Endothelial cell of umbilical vein (primary cell): Measurements from ENCODE around the gene ELMOD2. TPM values are rescaled to one million over a fixed set of nuclear protein-coding genes. Genes with fewer than 3 reads are reported as not detected.

Experiments
- BruUV-seq: library from RNA; stranded (reverse); fragments of 400-500 nt; replicated peaks from 2 replicates; lab custom pipeline; 2021; lab: Mats Ljungman, UMichigan
- CTCF ChIA-PET: fragments of 300-600, 350-600 bp; sonication (Branson Sonifier 250); formaldehyde crosslinking; loops from one replicate; lab custom pipeline; 2021; ENCODE audit warnings: antibody characterized with exemption, inconsistent platforms; lab: Charles Lee
- POLR2A ChIA-PET: fragments of 300-600, 350-600 bp; sonication (Branson Sonifier 250); formaldehyde crosslinking; loops from one replicate; lab custom pipeline; 2021; ENCODE audit warnings: antibody characterized with exemption, inconsistent platforms; lab: Charles Lee
- DNase-seq: peaks from one replicate; pipeline ENCODE4 v3.0.0-alpha.2; 2011; ENCODE audit warnings: low read depth, low spot score
- FAIRE-seq: peaks from 2 replicates; lab custom pipeline; 2011; peaks lifted over from hg19 to GRCh38; lab: Jason Lieb, UNC
- H2AFZ ChIP-seq: 2 replicates; pipeline ENCODE4 v1.6.0; 2012; ENCODE audit warnings: low read depth, low read length, control low read depth, inconsistent platforms
- H3K27ac ChIP-seq: 2 replicates; pipeline ENCODE4 v1.5.1; 2011; ENCODE audit warnings: low read depth, mild to moderate bottlenecking, control low read depth, low read length, moderate library complexity; ENCODE audit not compliant: insufficient read depth
- H3K27me3 ChIP-seq, 2 experiments: 2 replicates each; pipeline versions ENCODE4 v1.6.0 to v1.6.1; 2011; ENCODE audit warnings: low read length in 2 of 2, mixed read lengths in 1 of 2; ENCODE audit not compliant: control insufficient read depth in 2 of 2, insufficient read depth in 2 of 2
- H3K36me3 ChIP-seq, 2 experiments: 2 replicates in 1 of 2; 3 replicates in 1 of 2; pipeline ENCODE4 v1.5.1; 2011; ENCODE audit warnings: low read length in 2 of 2, mild to moderate bottlenecking in 1 of 2, moderate library complexity in 1 of 2; ENCODE audit not compliant: control insufficient read depth in 2 of 2, insufficient read depth in 2 of 2; ENCODE audit errors: extremely low read depth in 1 of 2
- H3K4me1 ChIP-seq: 3 replicates; pipeline ENCODE4 v1.5.1; 2011; ENCODE audit warnings: mild to moderate bottlenecking, low read length; ENCODE audit not compliant: control insufficient read depth, insufficient read depth; ENCODE audit errors: extremely low read depth
- H3K4me2 ChIP-seq: 2 replicates; pipeline ENCODE4 v1.6.1; 2011; ENCODE audit warnings: low read length, control low read depth, mixed read lengths; ENCODE audit not compliant: insufficient read depth
- H3K4me3 ChIP-seq, 3 experiments: fragments of 200-600 bp in 1 of 3; sonication (generic), shearing (Covaris generic) in 1 of 3; replicated peaks in 1 of 3; 2 replicates each; pipeline ENCODE4 v1.5.1; 2011 to 2016; ENCODE audit warnings: control low read depth in 3 of 3, low read length in 3 of 3, mild to moderate bottlenecking in 2 of 3, inconsistent platforms in 1 of 3, low read depth in 1 of 3, moderate library complexity in 1 of 3; ENCODE audit not compliant: insufficient read depth in 1 of 3
- H3K79me2 ChIP-seq: 2 replicates; pipeline ENCODE4 v1.6.0; 2012; ENCODE audit warnings: low read length, inconsistent platforms; ENCODE audit not compliant: control insufficient read depth, insufficient read depth
- H3K9ac ChIP-seq: replicated peaks from 2 replicates; pipeline ENCODE3; 2011; ENCODE audit warnings: low read length, control low read depth; ENCODE audit not compliant: insufficient read depth; ENCODE audit errors: extremely low read depth
- H3K9me1 ChIP-seq: replicated peaks from 3 replicates; pipeline ENCODE4 v1.6.0; 2011; ENCODE audit warnings: mild to moderate bottlenecking, low read length; ENCODE audit not compliant: control insufficient read depth, insufficient read depth; ENCODE audit errors: extremely low read depth
- H3K9me3 ChIP-seq: replicated peaks from 2 replicates; pipeline ENCODE4 v1.5.1; 2012; ENCODE audit warnings: low read length, inconsistent platforms; ENCODE audit not compliant: control insufficient read depth, insufficient read depth
- H4K20me1 ChIP-seq: replicated peaks from 2 replicates; pipeline ENCODE3; 2011; ENCODE audit warnings: mild to moderate bottlenecking, low read length; ENCODE audit not compliant: control insufficient read depth, insufficient read depth; ENCODE audit errors: extremely low read depth
- CTCF ChIP-seq, 2 donors: IDR thresholded peaks; 1 replicate in 1 of 2; 2 replicates in 1 of 2; pipeline ENCODE4 v1.5.1; 2011; ENCODE audit warnings: low read length in 2 of 2, mild to moderate bottlenecking in 2 of 2, moderate library complexity in 2 of 2, control low read depth in 1 of 2, inconsistent platforms in 1 of 2, low read depth in 1 of 2; ENCODE audit not compliant: insufficient read depth in 1 of 2; ENCODE audit errors: extremely low read depth in 1 of 2
- EZH2 ChIP-seq: IDR thresholded peaks from 2 replicates; pipeline ENCODE4 v1.6.1; 2012; ENCODE audit warnings: borderline replicate concordance, low read depth, mild to moderate bottlenecking, moderate library complexity, low read length, inconsistent platforms; ENCODE audit not compliant: severe bottlenecking
- FOS ChIP-seq: IDR thresholded peaks from 2 replicates; pipeline ENCODE4 v1.6.1; 2011; ENCODE audit warnings: mild to moderate bottlenecking, low read length, moderate library complexity, borderline replicate concordance; ENCODE audit not compliant: insufficient read depth
- GATA2 ChIP-seq: IDR thresholded peaks from 2 replicates; pipeline ENCODE4 v1.7.0; 2011; ENCODE audit warnings: low read depth, mild to moderate bottlenecking, moderate library complexity, mixed read lengths, low read length; ENCODE audit not compliant: insufficient read length, insufficient read depth
- JUN ChIP-seq: IDR thresholded peaks from 2 replicates; pipeline ENCODE4 v1.6.1; 2011; ENCODE audit warnings: borderline replicate concordance, low read depth; ENCODE audit not compliant: insufficient read length, insufficient read depth
- MAX ChIP-seq: IDR thresholded peaks from 2 replicates; pipeline ENCODE4 v1.6.1; 2011; ENCODE audit not compliant: insufficient read depth, insufficient read length
- MYC ChIP-seq: IDR thresholded peaks from one replicate; pipeline ENCODE4 v1.6.1; 2011; ENCODE audit warnings: mild to moderate bottlenecking, low read depth, low read length
- POLR2A ChIP-seq: IDR thresholded peaks from 2 replicates; pipeline ENCODE4 v1.6.1; 2012; ENCODE audit warnings: low read depth, mild to moderate bottlenecking, control low read depth, low read length
- POLR2AphosphoS5 ChIP-seq: IDR thresholded peaks from 2 replicates; pipeline ENCODE4 v1.6.1; 2012; ENCODE audit warnings: low read depth, mild to moderate bottlenecking, control low read depth, low read length, moderate library complexity; ENCODE audit not compliant: insufficient read depth
- dilution Hi-C: fragments of 300-500 bp; cut with MboI; formaldehyde crosslinking; loops from one replicate; pipeline ENCODE4 v1.15.0; 2019; ENCODE audit warnings: low sequenced_read_pairs; ENCODE audit not compliant: extremely low pct_ligation_motif_present
- intact Hi-C: fragments of 100-400 bp; cut with micrococcal nuclease; formaldehyde crosslinking; loops from one replicate; pipeline ENCODE4 v1.10.0; 2022
- polyA plus RNA-seq, 4 experiments: library from polyadenylated mRNA; depleted of rRNA in 3 of 4; stranded (reverse) in 3 of 4; unstranded in 1 of 4; fragments of >200 nt; gene quantifications; 2 replicates each; pipeline versions ENCODE4 v1.2.1 to v1.2.3, GENCODE V29; 2011 to 2012; ENCODE audit warnings: missing spikeins in 1 of 4
- total RNA-seq: library from RNA; stranded (reverse); gene quantifications from 2 replicates; pipeline ENCODE4 v1.2.3, GENCODE V29; 2021

Gene ELMOD2
- total and polyA plus RNA-seq, 2 donors (not counting 3 experiments of a cell fraction or from before 2014, with no cell fraction given): 5.0 to 23.6 TPM

- no TSS peak for BruUV-seq
- FAIRE-seq: no peak
- CTCF ChIA-PET: no interaction called here
These were observed 24.6 kb upstream of the ELMOD2 start for GRCh38 chr4:140499391-140499790.

More at GRCh38 chr4:140499391-140499790, 24.6 kb upstream of the ELMOD2 start:
- Histone ChIP-seq H3K4me1 (no peaks in the 10 kb centered on the region), H3K9me3 (no peaks in the 10 kb centered on the region), H3K4me2 (no peak overlapping the region), H4K20me1 (no peaks in the 10 kb centered on the region), H3K27ac (no peak overlapping the region), H3K4me3 (no peak overlapping the region), H2AFZ (no peak overlapping the region), H3K9ac (no peak overlapping the region), H3K27me3 (peaks cover 34 to 70% of the 10 kb centered on the region in 2 experiments), H3K36me3 (no peaks in the 10 kb centered on the region), H3K79me2 (no peaks in the 10 kb centered on the region), H3K9me1 (no peaks in the 10 kb centered on the region)
- POLR2A ChIA-PET: no interaction called here
- intact Hi-C loops (no loop called here), dilution Hi-C loops (no loop called here)
- TF ChIP-seq CTCF (IDR thresholded peaks at IDR 0.05; ENCODE audit: extremely low read depth in 1 of 2, insufficient read depth in 1 of 2, low read depth in 1 of 2, low read length in 2 of 2): no peak
- no peak for TF ChIP-seq FOS
- no peak for TF ChIP-seq GATA2
- no peak for TF ChIP-seq MYC
- TF ChIP-seq POLR2A: no peak
- no peak for TF ChIP-seq EZH2
- no peak for TF ChIP-seq JUN
- TF ChIP-seq POLR2AphosphoS5: no peak
- no peak for TF ChIP-seq MAX
- DNase-seq: no peak
